Right lobe of liver (tissue), 4 donors: ENCODE results near the gene TBCEL.

Source experiments
- CTCF ChIP-seq, 4 donors: fragments of 200-600 bp in 3 of 4; fragments of 450-650 bp in 1 of 4; IDR thresholded peaks; one replicate each; pipeline versions ENCODE4 v1.5.1 to v1.8.0; 2016 to 2022; ENCODE audit warnings: antibody characterized with exemption in 4 of 4, mild to moderate bottlenecking in 2 of 4
- POLR2A ChIP-seq: fragments of 450-650 bp; IDR thresholded peaks from one replicate; pipeline ENCODE4 v1.6.1; 2017; ENCODE audit warnings: antibody characterized with exemption, mild to moderate bottlenecking
- donor health status: DM: no; HTN: no; CAD: no.
- donor health status: DM: no; HTN: no; CAD: no.
- donor health status: DM: no; HTN: yes; CAD: no.

- TF ChIP-seq CTCF (IDR thresholded peaks at IDR 0.05), result no peak
- TF ChIP-seq POLR2A, result no peak
These were observed 67.7 kb downstream of the TBCEL start for GRCh38 chr11:121091492-121092152.
